Calu3 (cell line): ENCODE measurements around the gene TAF11L5. TPM values are rescaled to one million over a fixed set of nuclear protein-coding genes. Genes with fewer than 3 reads are reported as not detected.
"Not testable (repeated sequence)": the region's sequence is repeated elsewhere in the genome, so short reads cannot be mapped to it uniquely, and the experiment has no call there.

Source experiments
- BruUV-seq: library from RNA; stranded (reverse); fragments of 400-500 nt; replicated peaks from 2 replicates; lab custom pipeline; 2021; lab: Mats Ljungman, UMichigan
- CTCF ChIA-PET: fragments of 300-600 bp; sonication (Branson Sonifier 250); formaldehyde crosslinking; loops from one replicate; lab custom pipeline; 2022; ENCODE audit warnings: antibody characterized with exemption; lab: Charles Lee
- DNase-seq: peaks from one replicate; pipeline ENCODE4 v3.0.0; 2022
- H3K27ac Mint-ChIP-seq: one replicate; pipeline ENCODE4 v1.8.0; 2022; ENCODE audit warnings: mixed read lengths; ENCODE audit not compliant: unreplicated experiment
- H3K27me3 Mint-ChIP-seq: one replicate; pipeline ENCODE4 v1.8.0; 2022; ENCODE audit warnings: mixed read lengths; ENCODE audit not compliant: unreplicated experiment
- H3K36me3 Mint-ChIP-seq: one replicate; pipeline ENCODE4 v1.8.0; 2022; ENCODE audit warnings: mild to moderate bottlenecking, moderate library complexity, mixed read lengths; ENCODE audit not compliant: insufficient read depth, unreplicated experiment
- H3K4me1 Mint-ChIP-seq: one replicate; pipeline ENCODE4 v1.8.0; 2022; ENCODE audit warnings: mild to moderate bottlenecking, low read depth, mixed read lengths; ENCODE audit not compliant: unreplicated experiment
- H3K4me3 Mint-ChIP-seq: one replicate; pipeline ENCODE4 v1.8.0; 2022; ENCODE audit warnings: mild to moderate bottlenecking, low read depth, moderate library complexity, mixed read lengths; ENCODE audit not compliant: unreplicated experiment
- H3K9me3 Mint-ChIP-seq: one replicate; pipeline ENCODE4 v1.8.0; 2022; ENCODE audit warnings: low read depth, mixed read lengths; ENCODE audit not compliant: unreplicated experiment
- CTCF ChIP-seq: fragments of 200-600 bp; IDR thresholded peaks from one replicate; pipeline ENCODE4 v1.8.0; 2022; ENCODE audit warnings: antibody characterized with exemption; ENCODE audit not compliant: unreplicated experiment
- intact Hi-C: fragments of 100-400 bp; cut with micrococcal nuclease; formaldehyde crosslinking; loops from one replicate; pipeline ENCODE4 v1.10.0; 2022; ENCODE audit not compliant: unreplicated experiment
- total RNA-seq: library from RNA; stranded (reverse); gene quantifications from 2 replicates; pipeline ENCODE4 v1.2.3, GENCODE V29; 2022

TAF11L5 gene
- total RNA-seq, 1 experiment from 2014 or later: not detected

GRCh38 chr5:17487174-17487512 lies 37.9 kb upstream of the TAF11L5 start:
- Mint-ChIP-seq H3K36me3 (no peaks in the 10 kb centered on the region), H3K27ac (no peak overlapping the region), H3K9me3 (no peaks in the 10 kb centered on the region), H3K4me3 (no peak overlapping the region), H3K27me3 (peaks cover 14% of the 10 kb centered on the region), H3K4me1 (no peaks in the 10 kb centered on the region)
- no TSS peak for BruUV-seq
- intact Hi-C loops: no loop called here
- DNase-seq: no peak
- CTCF ChIA-PET: no interaction called here
- TF ChIP-seq CTCF: no peak

DNA sequence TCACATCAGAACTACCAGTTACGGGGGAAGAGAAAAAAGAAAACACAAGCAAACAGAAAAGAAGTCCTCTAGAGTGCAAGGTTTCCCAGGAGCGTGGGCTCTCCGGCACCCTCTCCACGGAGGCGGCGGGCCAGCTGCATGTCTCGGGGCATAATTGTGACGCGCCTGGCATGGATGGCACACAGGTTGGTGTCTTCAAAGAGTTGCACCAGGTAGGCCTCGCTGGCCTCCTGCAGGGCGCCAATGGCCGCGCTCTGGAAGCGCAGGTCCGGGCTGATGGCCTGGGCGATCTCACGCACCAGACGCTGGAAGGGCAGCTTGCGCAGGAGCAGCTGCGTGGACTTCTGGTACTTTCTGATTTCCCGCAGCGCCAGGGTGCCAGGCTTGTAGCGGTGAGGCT lies 33.8 kb upstream of the TAF11L5 start:
- CTCF ChIA-PET, DNase-seq, H3K27ac Mint-ChIP-seq, H3K4me3 Mint-ChIP-seq, H3K9me3 Mint-ChIP-seq, intact Hi-C loops, H3K27me3 Mint-ChIP-seq, BruUV-seq, H3K4me1 Mint-ChIP-seq, H3K36me3 Mint-ChIP-seq: not testable (repeated sequence)

DNA sequence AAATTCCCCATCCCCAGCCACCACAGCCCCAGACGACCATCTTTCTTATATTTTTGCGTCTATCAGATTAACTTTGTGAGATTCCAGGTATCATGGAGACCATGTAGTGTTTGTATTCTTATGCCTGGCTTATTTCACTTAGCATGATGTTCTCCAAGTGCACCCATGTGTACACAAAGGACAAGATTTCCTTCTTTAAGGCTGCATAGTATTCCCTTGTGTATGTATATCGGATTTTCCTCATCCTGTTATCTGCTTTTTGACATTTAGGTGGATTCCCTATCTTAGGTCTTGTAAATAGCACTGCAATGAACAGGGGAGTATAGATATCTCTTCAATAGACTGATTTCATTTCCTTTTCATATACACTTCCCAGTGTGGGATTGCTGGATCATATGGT lies 32.3 kb upstream of the TAF11L5 start:
- Mint-ChIP-seq H3K36me3 (no peaks in the 10 kb centered on the region), H3K27me3 (no peaks in the 10 kb centered on the region), H3K9me3 (no peaks in the 10 kb centered on the region), H3K4me1 (no peaks in the 10 kb centered on the region), H3K4me3 (no peak overlapping the region), H3K27ac (no peak overlapping the region)
- intact Hi-C loops: no loop called here
- DNase-seq: no peak
- no TSS peak for BruUV-seq
- no peak for TF ChIP-seq CTCF
- CTCF ChIA-PET: no interaction called here

DNA sequence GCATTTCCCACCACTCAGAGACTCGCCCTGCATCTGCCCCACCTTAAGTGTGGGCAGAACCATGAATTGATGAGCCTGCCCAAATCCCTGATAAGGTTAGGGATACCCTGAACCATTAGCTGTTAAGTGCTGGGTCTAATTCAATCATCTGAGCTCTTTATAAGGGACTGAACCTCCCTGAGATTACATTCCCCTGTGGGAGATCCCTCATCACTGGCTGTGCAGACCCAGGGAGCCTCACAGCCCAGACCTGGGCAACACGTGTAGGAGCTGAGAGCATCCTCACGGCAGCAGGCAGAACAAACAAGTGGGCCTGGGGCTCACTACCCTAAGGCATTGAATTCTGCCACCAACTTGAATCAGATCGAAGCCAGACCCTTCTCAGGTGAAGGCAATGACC lies 27.6 kb upstream of the TAF11L5 start:
- no peak for DNase-seq
- intact Hi-C loops: no loop called here
- no TSS peak for BruUV-seq
- Mint-ChIP-seq H3K27me3 (no peaks in the 10 kb centered on the region), H3K9me3 (peaks cover 2% of the 10 kb centered on the region), H3K36me3 (no peaks in the 10 kb centered on the region), H3K4me3 (no peak overlapping the region), H3K27ac (no peak overlapping the region), H3K4me1 (no peaks in the 10 kb centered on the region)
- CTCF ChIA-PET: no interaction called here
- no peak for TF ChIP-seq CTCF

DNA sequence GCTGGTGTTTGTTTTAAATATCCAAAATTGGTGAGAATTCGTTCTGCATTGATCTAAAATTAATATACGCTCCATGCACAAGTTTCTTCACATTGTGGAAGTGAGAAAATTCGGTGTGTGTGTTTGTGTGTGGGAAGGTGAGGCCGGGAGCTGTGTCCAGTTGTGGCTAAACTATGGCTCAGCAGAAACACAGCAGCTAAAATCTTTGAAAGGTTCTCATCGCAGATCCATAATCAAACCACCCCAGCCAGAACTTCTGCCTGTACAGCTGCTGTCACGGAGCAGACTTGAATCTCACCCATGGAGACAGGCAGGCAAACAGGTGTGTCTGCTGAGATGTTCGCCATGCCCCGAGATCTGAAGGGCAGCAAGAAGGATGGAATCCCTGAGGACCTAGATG lies 27.1 kb upstream of the TAF11L5 start, which contains the start of gene TAF11L2:
Gene TAF11L2 (plus strand): TSS at position 301 of the 400 bp plus-strand sequence.
- DNase-seq, H3K9me3 Mint-ChIP-seq, H3K4me1 Mint-ChIP-seq, H3K27ac Mint-ChIP-seq, CTCF ChIA-PET, H3K36me3 Mint-ChIP-seq, H3K4me3 Mint-ChIP-seq, intact Hi-C loops, H3K27me3 Mint-ChIP-seq, BruUV-seq: not testable (repeated sequence)
